Osteoblast (primary cell): ENCODE data around the gene NOP56. TPM values are rescaled to one million over a fixed set of nuclear protein-coding genes. Genes with fewer than 3 reads are reported as not detected.
A peak's percentile ranks its signal among the peaks of the same experiment; 100 is the strongest.

Experiments
- DNase-seq: peaks from one replicate; pipeline ENCODE4 v3.0.0; 2011; ENCODE audit warnings: low spot score, mixed read lengths; ENCODE audit not compliant: insufficient read length; ENCODE audit errors: missing footprints
- H2AFZ ChIP-seq: 2 replicates; pipeline ENCODE4 v1.6.0; 2011; ENCODE audit warnings: mild to moderate bottlenecking, low read length
- H3K27ac ChIP-seq: 2 replicates; pipeline ENCODE4 v1.5.1; 2011; ENCODE audit warnings: mild to moderate bottlenecking, low read depth, low read length, moderate library complexity
- H3K27me3 ChIP-seq: 2 replicates; pipeline ENCODE4 v1.6.0; 2012; ENCODE audit warnings: mild to moderate bottlenecking, control low read depth, inconsistent platforms, low read length, moderate library complexity; ENCODE audit not compliant: insufficient read depth
- H3K36me3 ChIP-seq: 2 replicates; pipeline ENCODE4 v1.5.1; 2011; ENCODE audit warnings: mild to moderate bottlenecking, low read length, control low read depth, moderate library complexity; ENCODE audit not compliant: insufficient read depth
- H3K4me1 ChIP-seq: 2 replicates; pipeline ENCODE4 v1.5.1; 2011; ENCODE audit warnings: mild to moderate bottlenecking, low read length, control low read depth, moderate library complexity; ENCODE audit not compliant: insufficient read depth
- H3K4me2 ChIP-seq: 2 replicates; pipeline ENCODE4 v1.6.0; 2011; ENCODE audit warnings: mild to moderate bottlenecking, low read length; ENCODE audit not compliant: insufficient read depth
- H3K4me3 ChIP-seq: fragments of 200-600 bp; sonication (generic); 3 replicates; pipeline ENCODE4 v1.5.1; 2012; ENCODE audit warnings: mild to moderate bottlenecking, low read length, inconsistent platforms; ENCODE audit not compliant: insufficient read depth
- H3K79me2 ChIP-seq: 2 replicates; pipeline ENCODE4 v1.6.0; 2012; ENCODE audit warnings: mild to moderate bottlenecking, low read length, control low read depth, inconsistent platforms; ENCODE audit not compliant: insufficient read depth
- H3K9me3 ChIP-seq: 2 replicates; pipeline ENCODE4 v1.5.1; 2011; ENCODE audit warnings: low read depth, low read length, control low read depth
- H4K20me1 ChIP-seq: 2 replicates; pipeline ENCODE4 v1.6.0; 2012; ENCODE audit warnings: mild to moderate bottlenecking, low read length, control low read depth; ENCODE audit not compliant: insufficient read depth
- total RNA-seq: library from RNA; depleted of rRNA; stranded (reverse); fragments of >200 nt; gene quantifications from 2 replicates; pipeline ENCODE4 v1.2.3, GENCODE V29; 2012
- TF ChIP-seq, protein P1 (sequence below): IDR thresholded peaks from 2 replicates; pipeline ENCODE4 v1.5.1; 2011; ENCODE audit warnings: mild to moderate bottlenecking, low read depth, low read length, moderate library complexity; ENCODE audit errors: extremely low read depth

NOP56 gene, protein sequence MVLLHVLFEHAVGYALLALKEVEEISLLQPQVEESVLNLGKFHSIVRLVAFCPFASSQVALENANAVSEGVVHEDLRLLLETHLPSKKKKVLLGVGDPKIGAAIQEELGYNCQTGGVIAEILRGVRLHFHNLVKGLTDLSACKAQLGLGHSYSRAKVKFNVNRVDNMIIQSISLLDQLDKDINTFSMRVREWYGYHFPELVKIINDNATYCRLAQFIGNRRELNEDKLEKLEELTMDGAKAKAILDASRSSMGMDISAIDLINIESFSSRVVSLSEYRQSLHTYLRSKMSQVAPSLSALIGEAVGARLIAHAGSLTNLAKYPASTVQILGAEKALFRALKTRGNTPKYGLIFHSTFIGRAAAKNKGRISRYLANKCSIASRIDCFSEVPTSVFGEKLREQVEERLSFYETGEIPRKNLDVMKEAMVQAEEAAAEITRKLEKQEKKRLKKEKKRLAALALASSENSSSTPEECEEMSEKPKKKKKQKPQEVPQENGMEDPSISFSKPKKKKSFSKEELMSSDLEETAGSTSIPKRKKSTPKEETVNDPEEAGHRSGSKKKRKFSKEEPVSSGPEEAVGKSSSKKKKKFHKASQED
- 86.0 and 91.2 TPM in 2 replicates for total RNA-seq

DNA sequence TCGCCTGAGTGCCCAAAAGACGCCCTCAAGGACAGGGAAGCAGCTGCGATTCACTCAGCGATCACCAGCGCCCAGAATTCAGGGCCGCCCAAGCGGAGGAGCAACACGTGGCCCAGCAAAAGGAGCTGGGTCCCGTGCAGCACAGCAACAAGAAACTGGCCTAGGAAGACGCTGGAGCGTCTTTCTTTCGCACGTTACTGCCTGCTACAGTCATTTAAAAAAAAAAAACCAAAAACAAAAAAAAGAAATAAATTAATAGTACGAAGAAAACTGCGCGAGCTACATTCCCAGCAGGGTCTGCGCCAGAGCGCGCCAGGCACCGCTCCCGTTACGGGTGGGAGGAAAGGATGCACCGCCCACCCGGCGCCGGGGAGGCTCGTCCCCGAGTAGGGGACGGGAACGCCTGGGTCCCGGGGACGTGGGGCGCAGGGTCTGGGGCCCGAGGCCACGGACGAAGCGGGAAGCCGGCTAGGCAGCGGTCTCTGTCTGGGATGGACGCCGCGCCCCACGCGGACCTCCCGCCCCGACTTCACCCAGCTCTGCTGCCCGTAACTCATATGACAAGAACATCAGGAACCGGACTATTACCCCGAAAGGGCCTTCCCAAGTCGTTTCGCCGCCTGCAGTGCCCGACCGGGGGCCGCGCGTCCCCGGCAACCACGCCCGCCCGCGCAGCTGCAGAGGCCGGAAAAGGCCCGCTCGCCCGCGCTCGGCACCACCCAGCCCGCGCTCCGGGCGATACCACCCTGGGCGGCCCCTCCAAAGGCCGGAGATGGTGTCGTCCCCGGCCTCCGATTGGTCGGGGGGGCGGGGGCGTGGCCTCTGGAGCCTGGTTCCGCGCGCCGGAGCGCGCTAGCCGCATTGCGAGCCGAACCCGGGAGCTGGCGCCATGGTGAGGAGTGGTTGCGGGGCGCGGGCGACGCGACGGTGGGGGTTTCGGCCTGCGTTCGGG is at the start of gene NOP56:
TSS of gene NOP56 (plus strand) at position 861 of the 952 bp plus-strand sequence. CDS start at position 890, 29 bp downstream.
- TF ChIP-seq, protein P1, sequence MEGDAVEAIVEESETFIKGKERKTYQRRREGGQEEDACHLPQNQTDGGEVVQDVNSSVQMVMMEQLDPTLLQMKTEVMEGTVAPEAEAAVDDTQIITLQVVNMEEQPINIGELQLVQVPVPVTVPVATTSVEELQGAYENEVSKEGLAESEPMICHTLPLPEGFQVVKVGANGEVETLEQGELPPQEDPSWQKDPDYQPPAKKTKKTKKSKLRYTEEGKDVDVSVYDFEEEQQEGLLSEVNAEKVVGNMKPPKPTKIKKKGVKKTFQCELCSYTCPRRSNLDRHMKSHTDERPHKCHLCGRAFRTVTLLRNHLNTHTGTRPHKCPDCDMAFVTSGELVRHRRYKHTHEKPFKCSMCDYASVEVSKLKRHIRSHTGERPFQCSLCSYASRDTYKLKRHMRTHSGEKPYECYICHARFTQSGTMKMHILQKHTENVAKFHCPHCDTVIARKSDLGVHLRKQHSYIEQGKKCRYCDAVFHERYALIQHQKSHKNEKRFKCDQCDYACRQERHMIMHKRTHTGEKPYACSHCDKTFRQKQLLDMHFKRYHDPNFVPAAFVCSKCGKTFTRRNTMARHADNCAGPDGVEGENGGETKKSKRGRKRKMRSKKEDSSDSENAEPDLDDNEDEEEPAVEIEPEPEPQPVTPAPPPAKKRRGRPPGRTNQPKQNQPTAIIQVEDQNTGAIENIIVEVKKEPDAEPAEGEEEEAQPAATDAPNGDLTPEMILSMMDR = no peak
- Histone ChIP-seq H3K4me3 (peak within 1 kb of the TSS; percentile 98), H3K4me1 (peaks cover 22% of the 10 kb centered on the region), H3K4me2 (peak within 1 kb of the TSS; percentile 100), H4K20me1 (peaks cover 35% of the 10 kb centered on the region), H3K27me3 (no peaks in the 10 kb centered on the region), H3K36me3 (peaks cover 32% of the 10 kb centered on the region), H2AFZ (peak within 1 kb of the TSS; percentile 93), H3K9me3 (no peaks in the 10 kb centered on the region), H3K27ac (peak within 1 kb of the TSS; percentile 79), H3K79me2 (peaks cover 53% of the 10 kb centered on the region)
- peak; percentile 99 for DNase-seq

DNA sequence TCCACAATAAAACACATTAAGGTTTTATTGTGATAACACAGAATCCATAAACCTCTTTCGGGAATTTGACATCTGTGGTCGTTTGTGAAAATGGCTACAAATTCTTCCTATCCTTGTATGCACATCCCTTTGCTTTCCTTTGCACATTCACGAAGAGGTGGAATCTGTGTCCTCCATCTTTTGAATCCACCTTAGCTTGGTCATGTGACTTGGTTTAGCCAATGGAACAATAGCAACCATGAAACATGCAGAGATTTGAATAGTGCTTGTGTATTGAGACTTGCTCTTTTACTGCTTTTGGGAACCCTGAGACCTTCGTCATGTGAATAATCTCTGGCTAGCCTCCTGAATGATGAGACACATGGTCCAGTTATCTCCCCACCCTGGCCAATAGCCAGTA is 49.7 kb upstream of the NOP56 start:
- Histone ChIP-seq H3K36me3 (no peaks in the 10 kb centered on the region), H3K4me2 (no peak overlapping the region), H3K27me3 (no peaks in the 10 kb centered on the region), H2AFZ (no peak overlapping the region), H3K27ac (no peak overlapping the region), H3K4me1 (peaks cover 6% of the 10 kb centered on the region), H3K4me3 (no peak overlapping the region), H3K79me2 (no peaks in the 10 kb centered on the region), H4K20me1 (no peaks in the 10 kb centered on the region), H3K9me3 (no peaks in the 10 kb centered on the region)
- no peak for DNase-seq
- TF ChIP-seq, protein P1 = no peak

DNA sequence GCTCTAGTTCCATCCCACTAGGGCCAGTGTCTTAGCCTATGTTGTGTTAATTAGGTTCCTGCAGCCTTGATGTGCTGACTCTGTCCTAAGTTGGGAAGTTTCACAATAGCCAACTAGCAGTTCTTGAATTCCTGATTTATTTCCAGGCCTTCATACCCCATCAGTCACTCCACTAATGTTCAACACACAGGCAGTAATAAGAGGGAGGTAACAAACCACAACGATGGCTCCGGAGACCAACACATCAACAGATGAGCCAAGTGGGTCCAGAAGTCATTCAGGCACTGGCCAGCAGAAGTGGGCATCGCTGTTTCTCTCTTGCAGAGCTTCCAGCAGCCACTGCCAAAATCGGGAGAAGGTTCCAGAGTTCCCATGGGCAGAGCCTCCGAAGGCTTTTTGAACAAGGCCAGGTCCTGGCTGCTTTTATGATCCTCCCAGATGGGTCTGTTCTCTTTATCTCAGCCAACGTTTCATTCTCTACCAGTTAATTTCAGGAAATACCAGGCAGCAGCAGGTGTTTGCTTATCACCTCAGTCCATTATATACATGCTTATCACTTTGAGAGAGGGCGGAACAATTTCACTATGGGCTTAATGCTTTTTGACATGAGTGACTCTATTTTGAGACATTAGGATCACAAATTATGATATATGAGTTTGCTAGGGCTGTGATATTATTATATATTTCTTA is 48.5 kb upstream of the NOP56 start:
- TF ChIP-seq, protein P1 = no peak

More for the DNA sequence above, 48.5 kb upstream of the NOP56 start:
- Histone ChIP-seq H2AFZ (no peak overlapping the region), H3K9me3 (no peaks in the 10 kb centered on the region), H4K20me1 (no peaks in the 10 kb centered on the region), H3K27ac (no peak overlapping the region), H3K4me3 (no peak overlapping the region), H3K79me2 (no peaks in the 10 kb centered on the region), H3K4me2 (no peak overlapping the region), H3K4me1 (peaks cover 6% of the 10 kb centered on the region), H3K27me3 (no peaks in the 10 kb centered on the region), H3K36me3 (no peaks in the 10 kb centered on the region)
- DNase-seq = no peak
